ENCODE measurements around the gene OR56B4.
"Not testable (repeated sequence)": the region's sequence is repeated elsewhere in the genome, so short reads cannot be mapped to it uniquely, and the experiment has no call there.

Gene OR56B4

GRCh38 chr11:6107384-6107783 lies at the start of gene OR56B4:
Gene OR56B4 (plus strand): TSS chr11:6107684. CDS start chr11:6107779, 95 bp downstream.
- ATAC-seq, DNase-seq: not testable (repeated sequence)

- no peak for DNase-seq
- no peak for ATAC-seq
These were observed 46.0 kb upstream of the OR56B4 start for GRCh38 chr11:6061475-6061874.

- no peak for DNase-seq
- no peak for ATAC-seq
These were observed 44.7 kb upstream of the OR56B4 start for GRCh38 chr11:6062691-6063358.

- no peak for ATAC-seq
These were observed 40.0 kb upstream of the OR56B4 start for GRCh38 chr11:6067502-6067901.

GRCh38 chr11:6076443-6076842 lies 31.0 kb upstream of the OR56B4 start:
- not testable (repeated sequence) for DNase-seq, ATAC-seq

More at GRCh38 chr11:6067502-6067901, 40.0 kb upstream of the OR56B4 start:
- DNase-seq = no peak

GRCh38 chr11:6077723-6078122 lies 29.8 kb upstream of the OR56B4 start:
- DNase-seq (no peak), ATAC-seq (no peak)

- ATAC-seq (no peak), DNase-seq (no peak)
These were observed 28.0 kb upstream of the OR56B4 start for GRCh38 chr11:6079463-6079862.

GRCh38 chr11:6083129-6083528 lies 24.4 kb upstream of the OR56B4 start:
- no peak for ATAC-seq

GRCh38 chr11:6084587-6084986 lies 22.9 kb upstream of the OR56B4 start:
- DNase-seq = no peak
- no peak for ATAC-seq

More at GRCh38 chr11:6083129-6083528, 24.4 kb upstream of the OR56B4 start:
- DNase-seq = no peak

- no peak for ATAC-seq
These were observed 13.3 kb upstream of the OR56B4 start for GRCh38 chr11:6094186-6094585.

GRCh38 chr11:6095798-6096197 lies 11.7 kb upstream of the OR56B4 start:
- DNase-seq (no peak), ATAC-seq (no peak)

More at GRCh38 chr11:6094186-6094585, 13.3 kb upstream of the OR56B4 start:
- no peak for DNase-seq

- DNase-seq (no peak), ATAC-seq (no peak)
These were observed 11.1 kb upstream of the OR56B4 start for GRCh38 chr11:6096417-6096816.

- ATAC-seq = no peak
- no peak for DNase-seq
These were observed 7.9 kb upstream of the OR56B4 start for GRCh38 chr11:6099577-6099976.

GRCh38 chr11:6110011-6110410 lies 2.5 kb downstream of the OR56B4 start:
- no peak for DNase-seq
- no peak for ATAC-seq

- DNase-seq = no peak
- ATAC-seq = no peak
These were observed 4.2 kb downstream of the OR56B4 start for GRCh38 chr11:6111673-6112072.

- ATAC-seq = no peak
- DNase-seq = no peak
These were observed 9.2 kb downstream of the OR56B4 start for GRCh38 chr11:6116638-6117037.

- DNase-seq (no peak), ATAC-seq (no peak)
These were observed 16.8 kb downstream of the OR56B4 start for GRCh38 chr11:6124245-6124644.

- DNase-seq = no peak
- ATAC-seq = peak; percentile 28
These were observed 20.4 kb downstream of the OR56B4 start for GRCh38 chr11:6127881-6128280.

- ATAC-seq (no peak), DNase-seq (no peak)
These were observed 21.5 kb downstream of the OR56B4 start for GRCh38 chr11:6129011-6129410.

- no peak for ATAC-seq
- no peak for DNase-seq
These were observed 22.2 kb downstream of the OR56B4 start for GRCh38 chr11:6129635-6130034.

GRCh38 chr11:6132431-6132830 lies 24.9 kb downstream of the OR56B4 start:
- ATAC-seq = no peak
- DNase-seq = no peak

- ATAC-seq, DNase-seq: not testable (repeated sequence)
These were observed 28.5 kb downstream of the OR56B4 start for GRCh38 chr11:6135936-6136335.

GRCh38 chr11:6142936-6143335 lies 35.5 kb downstream of the OR56B4 start:
- DNase-seq (no peak), ATAC-seq (no peak)

GRCh38 chr11:6143737-6144136 lies 36.3 kb downstream of the OR56B4 start:
- ATAC-seq, DNase-seq: not testable (repeated sequence)
